Measurements from ENCODE around the gene SCN2B.

- TF ChIP-seq ZNF407 (CRISPR knock-in tag; IDR thresholded peaks at IDR 0.05; ENCODE audit: not compliant biosample characterization) (no peak), IRF1 (CRISPR knock-in tag; IDR thresholded peaks at IDR 0.05; ENCODE audit: low read depth) (no peak), SP1 (IDR thresholded peaks at IDR 0.05) (no peak), SP1 (CRISPR knock-in tag; IDR thresholded peaks at IDR 0.05) (no peak), EP300 (IDR thresholded peaks at IDR 0.05; ENCODE audit: low read depth in 2 of 2, low read length in 2 of 2) (no peak), EP300 (CRISPR knock-in tag; IDR thresholded peaks at IDR 0.05; ENCODE audit: borderline replicate concordance) (no peak), FOXA3 (CRISPR knock-in tag; IDR thresholded peaks at IDR 0.05) (no peak), PHF20 (CRISPR knock-in tag; IDR thresholded peaks at IDR 0.05) (no peak), ZNF317 (CRISPR knock-in tag; IDR thresholded peaks at IDR 0.05) (no peak), JUND (CRISPR knock-in tag; IDR thresholded peaks at IDR 0.05) (no peak), FOXJ3 (CRISPR knock-in tag; IDR thresholded peaks at IDR 0.05; ENCODE audit: borderline replicate concordance) (no peak), CTCF (CRISPR knock-in tag; IDR thresholded peaks at IDR 0.05) (no peak), BHLHE40 (IDR thresholded peaks at IDR 0.05; ENCODE audit: low read length) (no peak), ZNF318 (CRISPR knock-in tag; IDR thresholded peaks at IDR 0.05) (no peak), BCLAF1 (IDR thresholded peaks at IDR 0.05) (no peak)
These were observed 22.5 kb downstream of the SCN2B start for GRCh38 chr11:118153976-118154375.
